HEK293T (cell line): ENCODE data around the gene CCDC7.

ENCODE experiments used
- ARNT ChIP-seq: fragments of 450-650 bp; IDR thresholded peaks from 2 replicates; pipeline ENCODE4 v1.6.1; 2017; ENCODE audit warnings: mild to moderate bottlenecking
- BHLHE40 ChIP-seq: fragments of 450-650 bp; IDR thresholded peaks from 2 replicates; pipeline ENCODE4 v1.6.1; 2016; ENCODE audit warnings: mild to moderate bottlenecking, moderate library complexity, borderline replicate concordance
- ELF4 ChIP-seq: fragments of 450-650 bp; IDR thresholded peaks from 2 replicates; pipeline ENCODE4 v1.6.1; 2017; ENCODE audit warnings: antibody characterized with exemption
- FOXA1 ChIP-seq: fragments of 450-650 bp; IDR thresholded peaks from 2 replicates; pipeline ENCODE4 v1.6.1; 2016; ENCODE audit warnings: mild to moderate bottlenecking
- FOXM1 ChIP-seq: fragments of 450-650 bp; IDR thresholded peaks from 2 replicates; pipeline ENCODE4 v1.6.1; 2017; ENCODE audit warnings: mild to moderate bottlenecking, borderline replicate concordance
- L3MBTL2 ChIP-seq: fragments of 450-650 bp; conservative IDR thresholded peaks from 2 replicates; pipeline ENCODE4 v1.6.1; 2016; ENCODE audit warnings: mild to moderate bottlenecking
- NFRKB ChIP-seq: fragments of 450-650 bp; IDR thresholded peaks from 2 replicates; pipeline ENCODE4 v1.6.1; 2016; ENCODE audit warnings: mild to moderate bottlenecking, moderate library complexity
- PKNOX1 ChIP-seq: fragments of 450-650 bp; IDR thresholded peaks from 2 replicates; pipeline ENCODE4 v1.6.1; 2016
- SP1 ChIP-seq: fragments of 450-650 bp; IDR thresholded peaks from 2 replicates; pipeline ENCODE4 v1.6.1; 2017
- ZNF384 ChIP-seq: fragments of 450-650 bp; IDR thresholded peaks from 2 replicates; pipeline ENCODE4 v1.6.1; 2016

GRCh38 chr10:32923134-32923533 lies 477.2 kb downstream of the CCDC7 start:
- TF ChIP-seq SP1 (no peak), PKNOX1 (no peak), FOXM1 (no peak), FOXA1 (no peak), ARNT (no peak), L3MBTL2 (no peak), BHLHE40 (no peak), ELF4 (no peak), NFRKB (no peak), ZNF384 (no peak)
